Measurements from ENCODE around the gene HSD11B2.

GRCh38 chr16:67460168-67460567, 29.2 kb downstream of the HSD11B2 start:
- TF ChIP-seq, protein P1, sequence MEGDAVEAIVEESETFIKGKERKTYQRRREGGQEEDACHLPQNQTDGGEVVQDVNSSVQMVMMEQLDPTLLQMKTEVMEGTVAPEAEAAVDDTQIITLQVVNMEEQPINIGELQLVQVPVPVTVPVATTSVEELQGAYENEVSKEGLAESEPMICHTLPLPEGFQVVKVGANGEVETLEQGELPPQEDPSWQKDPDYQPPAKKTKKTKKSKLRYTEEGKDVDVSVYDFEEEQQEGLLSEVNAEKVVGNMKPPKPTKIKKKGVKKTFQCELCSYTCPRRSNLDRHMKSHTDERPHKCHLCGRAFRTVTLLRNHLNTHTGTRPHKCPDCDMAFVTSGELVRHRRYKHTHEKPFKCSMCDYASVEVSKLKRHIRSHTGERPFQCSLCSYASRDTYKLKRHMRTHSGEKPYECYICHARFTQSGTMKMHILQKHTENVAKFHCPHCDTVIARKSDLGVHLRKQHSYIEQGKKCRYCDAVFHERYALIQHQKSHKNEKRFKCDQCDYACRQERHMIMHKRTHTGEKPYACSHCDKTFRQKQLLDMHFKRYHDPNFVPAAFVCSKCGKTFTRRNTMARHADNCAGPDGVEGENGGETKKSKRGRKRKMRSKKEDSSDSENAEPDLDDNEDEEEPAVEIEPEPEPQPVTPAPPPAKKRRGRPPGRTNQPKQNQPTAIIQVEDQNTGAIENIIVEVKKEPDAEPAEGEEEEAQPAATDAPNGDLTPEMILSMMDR (IDR thresholded peaks at IDR 0.05), result no peak
- TF ChIP-seq TCF7L2 (IDR thresholded peaks at IDR 0.05; ENCODE audit: low read depth, low read length) (no peak), REST (IDR thresholded peaks at IDR 0.05; ENCODE audit: insufficient read depth in 1 of 2, low read depth in 2 of 2, low read length in 1 of 2) (no peak), POLR2AphosphoS5 (IDR thresholded peaks at IDR 0.05; ENCODE audit: low read depth, low read length) (no peak)
